Astrocyte of the cerebellum (primary cell): Measurements from ENCODE around the gene NECAB3.
A peak's percentile ranks its signal among the peaks of the same experiment; 100 is the strongest.

Experiments
- DNase-seq: peaks from one replicate; pipeline ENCODE4 v3.0.0-alpha.2; 2011; ENCODE audit warnings: low read depth
- H3K4me3 ChIP-seq: 2 replicates; pipeline ENCODE4 v1.5.1; 2011; ENCODE audit warnings: mild to moderate bottlenecking, low read depth, low read length, moderate library complexity
- CTCF ChIP-seq: IDR thresholded peaks from 2 replicates; pipeline ENCODE4 v1.5.1; 2012; ENCODE audit warnings: low read length, low read depth, moderate library complexity, mild to moderate bottlenecking; ENCODE audit errors: missing control alignments
- in situ Hi-C: cut with HindIII; loops from 2 replicates; pipeline ENCODE4 v1.10.0; 2017; ENCODE audit warnings: low sequenced_read_pairs

The NECAB3 gene

GRCh38 chr20:33673114-33673409 lies 1.2 kb downstream of the NECAB3 start:
- in situ Hi-C loops = no loop called here
- no peak for TF ChIP-seq CTCF
- no peak for DNase-seq
- peak overlapping the region; percentile 63 for H3K4me3 ChIP-seq

- no peak for DNase-seq
- no peak for TF ChIP-seq CTCF
- H3K4me3 ChIP-seq = peak overlapping the region; percentile 63
- in situ Hi-C loops = no loop called here
Observed at GRCh38 chr20:33672426-33673113, 1.7 kb downstream of the NECAB3 start.

GRCh38 chr20:33671573-33672288 lies 2.5 kb downstream of the NECAB3 start:
- no peak for TF ChIP-seq CTCF
- DNase-seq = no peak
- no peak overlapping the region for H3K4me3 ChIP-seq
- in situ Hi-C loops = no loop called here

GRCh38 chr20:33670715-33671499 lies 3.3 kb downstream of the NECAB3 start:
- in situ Hi-C loops = no loop called here
- H3K4me3 ChIP-seq = no peak overlapping the region
- no peak for DNase-seq
- no peak for TF ChIP-seq CTCF

GRCh38 chr20:33669873-33670640 lies 4.2 kb downstream of the NECAB3 start:
- in situ Hi-C loops = no loop called here
- DNase-seq = no peak
- no peak overlapping the region for H3K4me3 ChIP-seq
- TF ChIP-seq CTCF = no peak

- TF ChIP-seq CTCF = no peak
- DNase-seq = no peak
- in situ Hi-C loops = no loop called here
- H3K4me3 ChIP-seq = no peak overlapping the region
Observed at GRCh38 chr20:33669224-33669623, 5.0 kb downstream of the NECAB3 start.
